ENCODE results near the gene CREB5.

The CREB5 gene

DNA sequence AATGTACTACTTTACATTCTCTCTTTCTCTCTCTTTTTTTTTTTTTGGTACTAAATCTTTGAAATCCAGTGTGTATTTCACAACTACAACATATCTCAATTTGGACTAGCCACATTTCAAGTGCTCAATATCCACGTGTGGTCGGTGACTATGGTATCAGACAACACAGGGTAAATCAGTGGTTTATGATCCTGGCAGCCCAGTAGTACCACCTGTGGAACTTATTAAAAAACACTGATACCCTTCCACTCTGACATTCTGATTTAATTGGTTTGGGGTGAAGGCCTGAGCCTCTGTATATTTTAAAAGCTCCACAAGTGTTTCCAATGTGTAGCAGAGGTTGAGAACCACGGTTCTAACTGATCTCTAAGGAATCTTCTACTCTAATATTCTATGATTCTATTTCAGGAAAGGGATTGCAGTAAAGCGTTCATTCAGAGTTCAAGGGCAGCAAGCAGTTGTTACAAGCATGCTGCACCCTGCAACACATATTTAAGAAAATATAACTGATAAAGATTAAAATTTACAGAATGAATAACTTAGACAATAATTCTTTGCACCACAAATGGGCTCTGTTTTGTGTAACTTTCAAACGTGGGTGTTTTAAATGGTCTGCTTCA is 5.1 kb downstream of the CREB5 start:
- no peaks in the 10 kb centered on the region for H3K4me1 ChIP-seq (ENCODE audit: low read depth, poor library complexity, severe bottlenecking)
- TF ChIP-seq CTCF (conservative IDR thresholded peaks at IDR 0.05; ENCODE audit: low read depth, low read length) = no peak
- no peaks in the 10 kb centered on the region for H3K79me2 ChIP-seq (ENCODE audit: insufficient read depth, low read depth)
- no peaks in the 10 kb centered on the region for H3K36me3 ChIP-seq (ENCODE audit: insufficient read depth)
- no peak overlapping the region for H3K27ac ChIP-seq
- H3K9ac ChIP-seq = no peak overlapping the region
- no peak overlapping the region for H3K4me2 ChIP-seq
- no peaks in the 10 kb centered on the region for H4K20me1 ChIP-seq (ENCODE audit: insufficient read depth)
- no peak overlapping the region for H2AFZ ChIP-seq (ENCODE audit: low read depth)
- H3K27me3 ChIP-seq (ENCODE audit: insufficient read depth, low read depth) = no peaks in the 10 kb centered on the region
- H3K4me3 ChIP-seq (IDR thresholded peaks at IDR 0.05; ENCODE audit: insufficient read depth, low read depth, low read length) = no peak overlapping the region

DNA sequence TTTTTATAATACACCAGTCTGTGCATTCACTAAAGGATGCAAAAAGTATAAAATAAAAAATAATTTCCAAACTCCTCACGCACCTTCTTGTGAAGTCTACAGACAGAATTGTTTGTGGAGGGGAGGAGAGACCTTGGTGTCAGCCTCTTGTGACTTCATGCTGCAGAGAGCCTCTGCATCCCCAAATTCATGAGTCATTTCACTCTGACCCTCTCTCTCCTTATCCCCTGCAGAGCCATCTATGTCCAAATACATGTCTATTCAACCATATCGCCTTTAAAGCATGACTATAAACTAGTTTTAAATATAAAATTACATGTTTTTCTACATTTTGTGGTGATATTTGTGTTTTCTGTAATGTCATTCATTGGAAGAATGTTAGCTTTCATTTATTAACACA is 6.0 kb downstream of the CREB5 start:
- Histone ChIP-seq H3K27me3 (ENCODE audit: insufficient read depth, low read depth) (no peaks in the 10 kb centered on the region), H2AFZ (ENCODE audit: low read depth) (no peak overlapping the region), H3K79me2 (ENCODE audit: insufficient read depth, low read depth) (no peaks in the 10 kb centered on the region), H3K4me3 (IDR thresholded peaks at IDR 0.05; ENCODE audit: insufficient read depth, low read depth, low read length) (no peak overlapping the region), H3K36me3 (ENCODE audit: insufficient read depth) (no peaks in the 10 kb centered on the region), H3K4me1 (ENCODE audit: low read depth, poor library complexity, severe bottlenecking) (no peaks in the 10 kb centered on the region), H3K4me2 (no peak overlapping the region), H3K9ac (no peak overlapping the region), H4K20me1 (ENCODE audit: insufficient read depth) (no peaks in the 10 kb centered on the region), H3K27ac (no peak overlapping the region)
- TF ChIP-seq CTCF (conservative IDR thresholded peaks at IDR 0.05; ENCODE audit: low read depth, low read length) = no peak

DNA sequence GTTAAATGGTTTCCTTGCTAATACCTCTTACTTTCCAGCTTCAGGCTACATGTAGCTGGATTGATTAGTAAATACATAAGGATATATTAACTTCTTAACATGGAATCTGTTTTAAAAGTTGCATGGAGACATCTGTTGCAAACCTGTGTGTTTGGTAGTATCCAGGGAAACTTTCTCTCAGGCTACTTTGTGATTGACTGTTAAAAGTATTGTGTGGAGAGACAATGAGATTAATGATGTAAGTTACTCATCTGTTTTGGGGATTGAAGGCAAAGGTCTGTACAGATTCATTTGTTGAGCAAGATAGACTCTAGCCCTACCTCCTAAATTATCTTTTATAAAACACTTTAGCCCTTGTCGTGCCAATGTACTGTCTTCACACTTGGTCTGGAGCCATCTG is 6.6 kb downstream of the CREB5 start:
- Histone ChIP-seq H3K79me2 (ENCODE audit: insufficient read depth, low read depth) (no peaks in the 10 kb centered on the region), H4K20me1 (ENCODE audit: insufficient read depth) (no peaks in the 10 kb centered on the region), H3K27me3 (ENCODE audit: insufficient read depth, low read depth) (no peaks in the 10 kb centered on the region), H3K9ac (no peak overlapping the region), H3K27ac (no peak overlapping the region), H3K4me3 (IDR thresholded peaks at IDR 0.05; ENCODE audit: insufficient read depth, low read depth, low read length) (no peak overlapping the region), H3K4me1 (ENCODE audit: low read depth, poor library complexity, severe bottlenecking) (no peaks in the 10 kb centered on the region), H3K4me2 (no peak overlapping the region), H2AFZ (ENCODE audit: low read depth) (no peak overlapping the region), H3K36me3 (ENCODE audit: insufficient read depth) (no peaks in the 10 kb centered on the region)
- TF ChIP-seq CTCF (conservative IDR thresholded peaks at IDR 0.05; ENCODE audit: low read depth, low read length) = no peak

GRCh38 chr7:28419716-28420115 is 7.4 kb downstream of the CREB5 start:
- Histone ChIP-seq H3K27ac (no peak overlapping the region), H3K4me2 (no peak overlapping the region), H3K79me2 (ENCODE audit: insufficient read depth, low read depth) (no peaks in the 10 kb centered on the region)

More at GRCh38 chr7:28419716-28420115, 7.4 kb downstream of the CREB5 start:
- Histone ChIP-seq H3K27me3 (ENCODE audit: insufficient read depth, low read depth) (no peaks in the 10 kb centered on the region), H4K20me1 (ENCODE audit: insufficient read depth) (no peaks in the 10 kb centered on the region), H3K4me1 (ENCODE audit: low read depth, poor library complexity, severe bottlenecking) (no peaks in the 10 kb centered on the region), H3K36me3 (ENCODE audit: insufficient read depth) (no peaks in the 10 kb centered on the region), H3K4me3 (IDR thresholded peaks at IDR 0.05; ENCODE audit: insufficient read depth, low read depth, low read length) (no peak overlapping the region), H2AFZ (ENCODE audit: low read depth) (no peak overlapping the region), H3K9ac (no peak overlapping the region)
- no peak for TF ChIP-seq CTCF (conservative IDR thresholded peaks at IDR 0.05; ENCODE audit: low read depth, low read length)
